GM19468 (cell line): ENCODE data around the gene C14orf39.
"Not testable (repeated sequence)": the region's sequence is repeated elsewhere in the genome, so short reads cannot be mapped to it uniquely, and the experiment has no call there.

Source experiments
- ATAC-seq: cut with Tn5 transposase; IDR thresholded peaks from one replicate; pipeline ENCODE4 v1.9.1; 2021; ENCODE audit warnings: mild to moderate bottlenecking, moderate library complexity, moderate number of reproducible peaks; ENCODE audit not compliant: unreplicated experiment; ENCODE audit errors: extremely low read depth

The C14orf39 gene

DNA sequence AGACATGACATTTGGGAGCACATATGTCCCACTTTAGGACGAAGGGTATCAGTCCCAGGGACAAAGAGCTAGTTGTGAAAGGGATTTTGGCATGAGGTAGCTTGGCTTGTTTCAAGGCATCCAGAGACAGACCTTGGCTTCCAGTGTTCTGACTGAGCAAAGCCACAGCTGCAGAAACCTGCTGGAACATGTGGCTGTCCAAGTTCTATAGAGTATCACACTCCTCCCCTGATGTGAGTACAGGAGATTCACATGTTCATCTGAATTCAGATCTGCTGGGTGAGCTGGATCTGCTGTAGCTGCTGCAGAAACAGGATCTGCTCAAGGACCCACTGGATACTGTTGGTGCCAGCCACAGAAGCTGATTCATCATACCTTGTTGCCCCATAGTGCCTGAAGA lies 10.1 kb upstream of the C14orf39 start:
- no peak for ATAC-seq

DNA sequence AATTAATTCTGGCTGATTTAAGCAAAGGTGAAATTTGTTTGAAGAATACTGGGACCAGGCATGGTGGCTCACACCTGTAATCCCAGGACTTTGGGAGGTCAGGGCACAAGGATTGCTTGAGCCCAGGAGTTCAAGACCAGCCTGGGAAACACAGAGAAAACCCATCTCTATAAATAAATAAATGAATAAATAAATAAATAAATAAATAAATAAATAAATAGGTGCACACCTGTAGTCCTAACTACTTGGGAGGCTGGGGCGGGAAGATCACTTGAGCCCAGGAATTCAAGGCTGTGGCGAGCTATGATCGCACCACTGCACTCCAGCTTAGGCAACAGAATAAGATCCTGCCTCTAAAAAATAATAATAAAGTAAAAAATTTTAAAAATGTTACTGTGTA lies 4.4 kb upstream of the C14orf39 start:
- no peak for ATAC-seq

DNA sequence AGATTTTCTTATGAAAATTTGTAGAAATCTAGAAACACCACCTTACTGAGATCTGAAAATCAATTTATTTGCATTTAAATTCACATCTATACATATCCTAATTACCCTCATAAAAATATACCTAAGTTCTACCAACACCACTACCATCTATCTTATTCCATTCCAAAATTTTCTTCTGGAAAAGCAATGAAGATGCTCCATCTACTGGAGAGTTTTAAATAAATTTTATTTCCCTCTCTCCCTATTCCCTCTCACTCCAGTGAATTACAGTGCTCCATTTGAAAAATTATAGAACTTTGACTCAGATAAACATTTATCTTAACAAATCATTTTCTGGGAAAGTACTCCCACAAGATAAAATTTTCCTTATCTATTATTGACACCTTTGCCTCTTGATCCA lies 2.3 kb upstream of the C14orf39 start:
- no peak for ATAC-seq

DNA sequence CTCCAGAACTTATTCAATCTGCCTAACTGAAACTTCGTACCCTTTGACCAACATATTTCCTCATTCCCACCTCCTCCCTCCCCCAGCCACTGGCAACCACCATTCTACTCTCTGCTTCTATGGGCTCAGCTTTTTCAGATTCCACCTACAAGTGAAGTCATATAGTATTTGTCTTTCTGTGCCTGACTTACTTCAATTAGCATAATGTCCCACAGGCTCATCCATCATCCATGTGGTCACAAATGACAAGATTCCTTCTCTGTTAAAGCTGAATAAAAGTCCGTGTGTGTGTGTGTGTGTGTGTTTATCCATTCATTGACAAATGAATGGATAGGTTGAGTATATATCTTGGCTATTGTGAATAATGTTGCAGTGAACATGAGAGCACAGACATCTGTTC lies 1.3 kb upstream of the C14orf39 start:
- no peak for ATAC-seq

DNA sequence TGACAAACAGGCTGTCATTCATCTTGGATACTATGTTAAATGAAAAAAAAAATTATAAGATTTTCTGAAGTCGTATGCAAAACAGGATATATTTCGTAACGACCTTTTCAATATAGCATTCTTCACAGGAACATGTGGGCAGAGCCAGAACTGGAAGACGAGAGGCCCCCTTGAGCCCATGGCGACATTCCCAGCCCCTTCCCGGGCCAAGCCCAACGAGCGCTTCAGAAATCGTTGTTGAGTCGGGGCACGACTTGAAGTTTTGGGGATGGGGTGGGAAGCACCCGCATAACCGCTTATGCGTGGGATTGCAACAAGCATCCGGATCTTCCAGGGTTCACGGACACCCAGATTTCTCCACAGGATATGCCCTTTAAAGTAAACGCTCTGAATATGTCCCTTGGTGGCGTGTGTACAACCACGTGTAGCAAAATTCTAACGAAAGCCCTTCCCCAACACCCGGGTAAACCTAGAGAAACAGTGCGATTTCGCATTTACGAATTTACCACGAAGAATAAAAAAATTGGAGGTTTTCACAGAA lies 736 bp downstream of the C14orf39 start:
- ATAC-seq: no peak

DNA sequence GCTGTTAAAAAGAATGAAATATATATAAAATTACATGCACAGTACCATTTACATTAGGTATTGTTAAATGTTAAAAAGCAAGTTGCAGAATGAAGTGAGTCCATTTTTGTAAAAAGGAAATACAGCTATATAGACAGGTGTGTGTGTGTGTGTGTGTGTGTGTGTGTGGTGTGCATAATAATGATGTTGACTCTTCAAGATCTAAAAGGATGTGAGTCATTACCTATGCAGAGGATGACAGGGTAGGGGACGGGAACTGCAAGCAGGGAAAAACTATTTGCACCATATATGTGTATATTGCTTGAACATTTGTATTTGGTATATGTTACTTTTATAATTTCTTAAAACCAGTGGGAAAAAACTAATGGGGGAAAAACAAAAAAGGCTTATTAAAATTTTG lies 3.1 kb downstream of the C14orf39 start:
- no peak for ATAC-seq

DNA sequence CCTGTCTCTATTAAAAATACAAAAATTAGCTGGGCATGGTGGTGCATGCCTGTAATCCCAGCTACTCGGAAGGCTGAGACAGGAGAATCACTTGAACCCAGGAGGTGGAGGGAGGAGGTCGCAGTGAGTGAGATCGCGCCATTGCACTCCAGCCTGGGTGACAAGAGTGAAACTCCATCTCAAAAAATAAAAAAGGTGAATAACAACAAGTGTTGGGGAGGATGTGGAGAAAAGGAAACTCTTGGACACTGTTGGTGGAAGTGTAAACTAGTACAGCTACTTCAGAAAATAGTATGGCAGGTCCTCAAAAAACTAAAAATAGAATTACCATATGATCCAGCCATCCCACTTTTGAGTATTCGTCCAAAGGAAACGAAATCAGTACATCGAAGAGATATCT lies 5.6 kb downstream of the C14orf39 start:
- ATAC-seq: not testable (repeated sequence)

DNA sequence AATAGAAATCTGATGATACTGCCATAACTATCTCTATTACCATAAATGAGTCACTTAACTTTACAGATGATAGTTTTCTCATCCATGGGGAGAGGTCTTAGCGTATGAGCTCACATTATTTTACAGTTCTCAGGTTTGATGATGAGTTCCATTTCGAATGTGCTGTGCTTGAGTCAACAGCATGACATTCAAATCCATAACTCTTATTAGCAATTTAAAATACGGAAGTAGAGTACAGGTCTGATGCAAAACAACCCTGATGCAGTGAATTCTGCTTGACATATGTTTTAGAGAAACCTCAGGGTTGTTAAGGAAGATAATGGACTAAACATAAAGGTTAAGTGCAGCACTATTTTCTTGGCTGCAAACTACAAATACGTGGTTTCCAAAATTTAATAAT lies 30.0 kb downstream of the C14orf39 start:
- no peak for ATAC-seq

DNA sequence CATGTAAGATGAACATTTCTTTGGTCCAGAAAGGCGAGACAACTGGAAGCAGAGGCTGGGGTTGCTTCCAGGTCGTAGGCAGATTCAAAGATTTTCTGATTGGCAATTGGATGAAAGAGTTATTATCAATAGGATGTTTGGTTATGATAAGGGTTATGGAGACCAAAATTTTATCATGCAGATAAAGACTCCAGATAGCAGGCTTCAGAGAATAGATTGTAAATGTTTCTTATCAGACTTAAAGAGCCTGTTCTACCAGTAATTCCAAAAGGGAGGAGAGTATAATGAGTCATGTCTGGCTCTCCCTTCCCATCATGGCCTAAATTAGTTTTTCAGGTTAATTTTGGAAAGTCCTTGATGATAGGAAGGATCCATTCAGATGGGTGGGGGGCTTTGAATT lies 55.6 kb downstream of the C14orf39 start:
- no peak for ATAC-seq

DNA sequence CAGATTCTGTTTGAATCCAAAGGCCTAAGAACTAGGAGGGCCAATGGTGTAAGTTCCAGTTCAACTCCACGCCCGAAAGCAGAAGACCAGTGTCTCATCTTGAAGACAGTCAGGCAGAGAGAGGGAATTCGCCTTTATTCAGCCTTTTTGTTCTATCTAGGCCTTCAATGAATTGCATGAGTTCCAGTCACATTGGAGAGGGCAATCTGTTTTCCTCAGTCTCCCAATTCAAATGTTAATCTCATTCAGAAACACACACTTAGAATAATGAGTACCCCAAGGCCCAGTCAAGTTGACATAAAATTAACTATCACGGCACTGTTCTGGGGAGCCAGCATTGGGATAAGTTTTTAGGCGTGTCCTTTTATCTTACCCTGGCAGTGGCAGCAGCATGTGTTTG lies 65.8 kb downstream of the C14orf39 start:
- no peak for ATAC-seq

DNA sequence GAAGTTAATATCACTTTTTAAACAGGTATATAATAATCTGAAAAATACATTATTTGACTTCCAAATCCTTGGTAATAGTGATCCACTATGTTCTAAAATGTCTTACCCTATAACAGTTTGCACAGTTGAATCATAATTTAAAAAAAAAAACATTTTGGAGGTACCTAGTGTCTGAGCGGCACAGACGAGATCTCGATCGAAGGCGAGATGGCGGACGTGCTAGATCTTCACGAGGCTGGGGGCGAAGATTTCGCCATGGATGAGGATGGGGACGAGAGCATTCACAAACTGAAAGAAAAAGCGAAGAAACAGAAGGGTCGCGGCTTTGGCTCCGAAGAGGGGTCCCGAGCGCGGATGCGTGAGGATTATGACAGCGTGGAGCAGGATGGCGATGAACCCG lies 88.3 kb downstream of the C14orf39 start:
- ATAC-seq: not testable (repeated sequence)

DNA sequence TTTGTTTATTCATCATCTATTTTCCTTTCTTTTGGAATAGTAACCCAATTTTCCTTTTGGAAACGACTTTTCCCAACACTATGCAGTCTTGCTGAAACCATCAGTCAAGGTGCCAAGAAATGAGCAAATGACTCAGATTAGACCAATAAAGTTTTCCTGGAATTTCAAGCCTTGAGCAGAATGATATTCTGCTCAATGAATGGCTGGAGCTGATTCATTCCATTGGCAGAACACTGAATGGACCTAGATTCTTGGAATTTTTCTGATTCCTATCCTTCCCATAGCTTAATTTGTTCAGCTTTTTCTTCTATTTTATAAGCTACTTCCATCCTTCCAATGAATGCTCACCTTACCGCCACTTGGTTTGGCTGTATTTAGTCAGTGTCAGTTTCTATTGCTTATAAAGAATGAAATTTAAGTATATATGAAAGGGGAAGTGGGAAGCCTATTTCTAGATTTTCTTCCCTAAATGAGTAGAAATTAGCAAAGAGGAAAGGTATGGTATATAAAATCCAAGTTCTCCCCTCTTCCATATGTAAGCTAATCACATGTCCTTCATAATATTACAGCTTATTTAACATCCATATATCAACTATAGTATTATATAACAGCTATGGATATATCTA lies 89.0 kb downstream of the C14orf39 start:
- no peak for ATAC-seq
